ENCODE measurements around the gene GFRA1. TPM values are rescaled to one million over a fixed set of nuclear protein-coding genes. Genes with fewer than 3 reads are reported as not detected.

GFRA1 gene
- total RNA-seq, 1 donor from 2014 or later = 49.8 TPM

DNA sequence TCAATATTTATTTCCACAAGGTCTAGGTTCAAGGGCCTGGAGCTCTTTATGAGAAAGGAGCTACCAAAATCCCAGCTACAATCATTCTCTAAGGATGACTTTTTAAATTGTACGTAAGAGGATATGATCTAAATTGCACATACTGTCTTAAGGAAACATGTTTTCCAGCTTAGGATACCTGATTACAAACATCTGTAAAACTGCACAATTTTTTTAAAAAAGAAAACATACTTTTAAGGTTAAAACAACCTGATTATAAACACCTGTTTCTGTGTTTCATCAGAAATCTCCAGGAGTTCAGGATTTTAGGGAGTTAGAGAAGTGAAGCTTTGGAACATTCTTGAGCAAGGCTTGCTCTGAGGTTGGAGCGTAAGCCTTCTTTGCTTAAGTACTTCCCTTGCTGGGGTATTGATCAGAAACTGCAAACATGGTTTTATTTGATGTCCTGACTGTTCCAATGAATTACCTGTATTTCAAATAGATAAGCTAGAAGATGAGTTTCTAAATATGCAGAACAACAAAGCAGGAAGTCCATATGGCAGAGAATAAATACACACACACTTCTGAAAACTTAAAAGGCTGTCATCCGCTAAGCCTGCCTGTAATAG lies 248.6 kb downstream of the GFRA1 start:
- DNase-seq = no peak

DNA sequence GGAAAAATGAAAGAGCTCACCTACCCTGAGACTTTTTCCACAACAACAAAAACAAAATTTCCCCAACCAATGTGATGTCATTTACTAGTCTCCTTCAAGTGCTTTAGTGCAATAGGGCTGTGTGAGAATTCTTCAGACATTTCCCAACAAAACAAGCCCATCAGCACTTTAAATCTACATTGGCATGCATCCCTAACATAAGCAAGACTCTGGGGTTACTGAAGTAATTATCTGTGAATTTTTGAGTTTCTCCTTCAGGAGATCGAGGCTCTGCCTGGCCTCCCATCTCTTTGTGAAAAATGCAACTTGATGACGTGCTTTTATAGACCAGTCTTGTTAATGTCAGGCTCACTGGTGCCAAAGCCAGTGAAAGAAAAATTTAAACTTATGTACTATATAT lies 255.6 kb downstream of the GFRA1 start:
- DNase-seq = no peak

GRCh38 chr10:116015583-116016333 lies 257.2 kb downstream of the GFRA1 start:
- DNase-seq = no peak

DNA sequence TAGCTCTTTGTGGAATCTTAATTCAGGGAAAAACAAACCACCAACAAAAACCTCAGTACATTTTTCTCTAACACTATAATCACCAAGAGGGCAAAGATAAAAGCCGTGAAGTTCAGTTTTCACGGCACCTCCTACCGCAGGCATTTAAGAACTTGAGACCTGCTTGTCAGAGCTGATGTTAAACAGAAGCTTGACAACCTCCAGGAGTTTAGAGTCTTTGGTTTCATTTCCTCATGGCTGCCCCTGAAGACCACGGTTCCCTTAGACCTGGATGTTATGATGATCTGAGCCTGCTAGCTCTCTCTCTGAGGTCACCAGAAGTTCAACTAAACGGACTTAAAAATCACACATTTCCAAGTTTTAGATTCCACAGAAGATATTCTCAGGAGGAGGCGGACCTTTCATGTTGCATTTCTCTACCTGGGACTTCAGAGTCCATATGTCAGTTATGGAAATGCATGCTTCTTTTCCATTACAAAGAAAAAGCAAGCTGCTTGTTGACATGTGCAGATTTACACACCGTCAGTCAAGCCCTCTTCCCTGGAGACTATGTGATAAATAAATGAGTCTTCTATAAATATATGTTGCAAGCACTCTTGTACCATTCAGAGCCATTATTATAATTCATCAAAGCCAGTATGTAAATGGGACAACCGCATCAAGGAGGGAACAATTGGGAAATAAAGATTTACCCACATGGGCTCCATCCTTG lies 258.0 kb downstream of the GFRA1 start:
- no peak for DNase-seq

GRCh38 chr10:116014326-116014725 lies 258.7 kb downstream of the GFRA1 start:
- no peak for DNase-seq

- DNase-seq = no peak
These were observed 261.1 kb downstream of the GFRA1 start for GRCh38 chr10:116011929-116012328.

- no peak for DNase-seq
These were observed 265.6 kb downstream of the GFRA1 start for GRCh38 chr10:116007256-116007891.

Other genes starting within 250 kb of the GFRA1 start
- gene CCDC172, start 51.2 kb upstream of the GFRA1 start, total RNA-seq = not detected
- gene PNLIPRP3, start 154.6 kb upstream of the GFRA1 start, total RNA-seq = 5.8 TPM

Measured in skin of body (tissue), 2 donors.